Measurements from ENCODE around the gene TRIM33. TPM values are rescaled to one million over a fixed set of nuclear protein-coding genes. Genes with fewer than 3 reads are reported as not detected.

The TRIM33 gene
- total RNA-seq, 1 experiment from 2014 or later: 50.1 TPM

DNA sequence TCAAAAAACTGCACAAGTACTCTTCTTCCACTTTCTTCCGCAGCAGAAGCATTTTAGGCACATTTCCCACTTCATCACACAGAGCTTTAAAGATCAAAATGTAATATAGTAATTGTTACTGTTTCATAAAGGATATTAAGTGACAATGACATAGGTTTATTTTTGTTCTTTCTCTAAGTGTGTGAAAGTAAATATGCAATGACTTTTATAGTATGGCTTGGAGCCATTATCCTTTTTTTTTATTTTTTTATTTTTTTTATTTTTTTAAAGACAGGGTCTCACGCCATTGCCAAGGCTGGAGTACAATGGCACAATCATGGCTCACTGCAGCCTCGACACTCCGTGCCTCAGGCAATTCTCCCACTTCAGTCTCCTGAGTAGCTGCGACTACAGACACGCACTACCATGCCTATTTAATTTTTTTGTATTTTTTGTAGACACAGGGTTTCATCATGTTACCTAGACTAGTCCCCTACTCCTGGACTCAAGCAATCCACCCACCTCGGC, 7.0 kb downstream of the TRIM33 start:
- TF ChIP-seq, protein P1, sequence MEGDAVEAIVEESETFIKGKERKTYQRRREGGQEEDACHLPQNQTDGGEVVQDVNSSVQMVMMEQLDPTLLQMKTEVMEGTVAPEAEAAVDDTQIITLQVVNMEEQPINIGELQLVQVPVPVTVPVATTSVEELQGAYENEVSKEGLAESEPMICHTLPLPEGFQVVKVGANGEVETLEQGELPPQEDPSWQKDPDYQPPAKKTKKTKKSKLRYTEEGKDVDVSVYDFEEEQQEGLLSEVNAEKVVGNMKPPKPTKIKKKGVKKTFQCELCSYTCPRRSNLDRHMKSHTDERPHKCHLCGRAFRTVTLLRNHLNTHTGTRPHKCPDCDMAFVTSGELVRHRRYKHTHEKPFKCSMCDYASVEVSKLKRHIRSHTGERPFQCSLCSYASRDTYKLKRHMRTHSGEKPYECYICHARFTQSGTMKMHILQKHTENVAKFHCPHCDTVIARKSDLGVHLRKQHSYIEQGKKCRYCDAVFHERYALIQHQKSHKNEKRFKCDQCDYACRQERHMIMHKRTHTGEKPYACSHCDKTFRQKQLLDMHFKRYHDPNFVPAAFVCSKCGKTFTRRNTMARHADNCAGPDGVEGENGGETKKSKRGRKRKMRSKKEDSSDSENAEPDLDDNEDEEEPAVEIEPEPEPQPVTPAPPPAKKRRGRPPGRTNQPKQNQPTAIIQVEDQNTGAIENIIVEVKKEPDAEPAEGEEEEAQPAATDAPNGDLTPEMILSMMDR (conservative IDR thresholded peaks at IDR 0.05; ENCODE audit: low read depth, low read length): no peak
- no peak for TF ChIP-seq EZH2 (IDR thresholded peaks at IDR 0.05; ENCODE audit: borderline replicate concordance, low read depth, low read length, poor library complexity, severe bottlenecking)
- POLR2A ChIA-PET (ENCODE audit: low non-redundant PET): no interaction called here
- H3K4me1 ChIP-seq (ENCODE audit: insufficient read depth, low read length, poor library complexity, severe bottlenecking): peaks cover 17% of the 10 kb centered on the region
- peaks cover 14% of the 10 kb centered on the region for H3K36me3 ChIP-seq (ENCODE audit: insufficient read depth, low read length, poor library complexity, severe bottlenecking)
- intact Hi-C loops (cut with micrococcal nuclease; ENCODE audit: unreplicated experiment): no loop called here
- H3K4me3 ChIP-seq (ENCODE audit: low read depth, low read length, poor library complexity, severe bottlenecking): no peak overlapping the region
- no peaks in the 10 kb centered on the region for H3K9me3 ChIP-seq (ENCODE audit: low read depth, low read length, poor library complexity, severe bottlenecking)
- no peaks in the 10 kb centered on the region for H3K27me3 ChIP-seq (replicated peaks; ENCODE audit: insufficient read depth, low read depth, low read length, poor library complexity)
- CTCF ChIA-PET: no interaction called here
- no TSS peak for BruUV-seq (replicated peaks)
- DNase-seq (ENCODE audit: low spot score): no peak
- no peak overlapping the region for H3K27ac ChIP-seq (ENCODE audit: low read depth, low read length, poor library complexity, severe bottlenecking)

DNA sequence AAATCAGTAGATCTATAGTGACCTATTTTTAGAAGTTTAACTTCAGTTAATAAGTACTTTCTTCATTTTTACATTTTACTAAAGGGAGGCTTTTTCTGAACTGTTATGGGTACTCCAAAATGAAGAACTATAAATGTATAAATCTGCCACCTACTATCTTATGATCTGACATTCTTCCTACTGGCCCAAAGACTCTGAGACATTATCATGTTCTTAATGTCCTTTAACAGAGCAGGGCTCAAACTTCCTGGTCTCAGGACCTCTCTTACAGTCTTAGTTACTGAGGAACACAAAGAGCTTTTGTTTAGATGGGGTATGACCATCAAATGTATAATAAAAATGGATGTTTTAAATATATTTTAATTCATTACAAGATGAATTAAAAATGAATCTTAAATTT, 8.9 kb downstream of the TRIM33 start:
- Histone ChIP-seq H3K36me3 (ENCODE audit: insufficient read depth, low read length, poor library complexity, severe bottlenecking) (peaks cover 14% of the 10 kb centered on the region), H3K27ac (ENCODE audit: low read depth, low read length, poor library complexity, severe bottlenecking) (no peak overlapping the region), H3K4me3 (ENCODE audit: low read depth, low read length, poor library complexity, severe bottlenecking) (no peak overlapping the region), H3K4me1 (ENCODE audit: insufficient read depth, low read length, poor library complexity, severe bottlenecking) (peaks cover 1% of the 10 kb centered on the region), H3K27me3 (replicated peaks; ENCODE audit: insufficient read depth, low read depth, low read length, poor library complexity) (no peaks in the 10 kb centered on the region), H3K9me3 (ENCODE audit: low read depth, low read length, poor library complexity, severe bottlenecking) (no peaks in the 10 kb centered on the region)
- ChIA-PET CTCF (no interaction called here), POLR2A (ENCODE audit: low non-redundant PET) (no interaction called here)
- intact Hi-C loops (cut with micrococcal nuclease; ENCODE audit: unreplicated experiment): no loop called here
- TF ChIP-seq EZH2 (IDR thresholded peaks at IDR 0.05; ENCODE audit: borderline replicate concordance, low read depth, low read length, poor library complexity, severe bottlenecking): no peak
- TF ChIP-seq, protein P1 (conservative IDR thresholded peaks at IDR 0.05; ENCODE audit: low read depth, low read length): no peak
- no peak for DNase-seq (ENCODE audit: low spot score)
- no TSS peak for BruUV-seq (replicated peaks)

DNA sequence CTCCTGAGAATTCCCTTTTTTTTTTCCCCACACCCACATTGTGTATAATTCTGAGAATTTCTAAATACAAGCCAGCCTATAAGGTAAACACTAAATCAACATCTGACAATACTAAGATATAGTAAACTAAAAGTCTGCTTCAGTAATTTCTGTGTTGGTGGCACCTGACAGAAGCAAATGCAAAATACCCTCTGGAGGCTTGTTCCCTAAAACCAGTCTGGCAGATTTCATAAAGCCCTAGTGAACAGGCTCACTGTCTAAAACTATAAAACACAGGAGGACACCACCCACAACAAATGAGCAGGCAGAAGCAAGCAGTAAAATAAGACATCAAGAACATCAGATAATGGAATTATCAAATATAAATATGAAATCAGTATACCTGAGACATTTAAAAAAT, 11.5 kb downstream of the TRIM33 start:
- BruUV-seq (replicated peaks): no TSS peak
- ChIA-PET POLR2A (ENCODE audit: low non-redundant PET) (no interaction called here), CTCF (no interaction called here)

More for the DNA sequence above, 11.5 kb downstream of the TRIM33 start:
- Histone ChIP-seq H3K27ac (ENCODE audit: low read depth, low read length, poor library complexity, severe bottlenecking) (no peak overlapping the region), H3K9me3 (ENCODE audit: low read depth, low read length, poor library complexity, severe bottlenecking) (no peaks in the 10 kb centered on the region), H3K4me3 (ENCODE audit: low read depth, low read length, poor library complexity, severe bottlenecking) (no peak overlapping the region), H3K4me1 (ENCODE audit: insufficient read depth, low read length, poor library complexity, severe bottlenecking) (peaks cover 10% of the 10 kb centered on the region), H3K27me3 (replicated peaks; ENCODE audit: insufficient read depth, low read depth, low read length, poor library complexity) (no peaks in the 10 kb centered on the region), H3K36me3 (ENCODE audit: insufficient read depth, low read length, poor library complexity, severe bottlenecking) (no peaks in the 10 kb centered on the region)
- intact Hi-C loops (cut with micrococcal nuclease; ENCODE audit: unreplicated experiment): no loop called here
- DNase-seq (ENCODE audit: low spot score): no peak
- no peak for TF ChIP-seq EZH2 (IDR thresholded peaks at IDR 0.05; ENCODE audit: borderline replicate concordance, low read depth, low read length, poor library complexity, severe bottlenecking)
- TF ChIP-seq, protein P1 (conservative IDR thresholded peaks at IDR 0.05; ENCODE audit: low read depth, low read length): no peak
